HG03064 (cell line): ENCODE data around the gene INTU.
"Not testable (repeated sequence)": the region's sequence is repeated elsewhere in the genome, so short reads cannot be mapped to it uniquely, and the experiment has no call there.

Source experiments
- ATAC-seq: cut with Tn5 transposase; IDR thresholded peaks from one replicate; pipeline ENCODE4 v1.9.1; 2021; ENCODE audit warnings: low read depth; ENCODE audit not compliant: unreplicated experiment

INTU gene

GRCh38 chr4:127632420-127633403 lies at the start of gene INTU:
Gene INTU, plus strand, starts transcription at chr4:127632957. Its CDS starts 78 bp downstream, at chr4:127633035.
- ATAC-seq: peak; percentile 99

- ATAC-seq: not testable (repeated sequence)
Measured at GRCh38 chr4:127586496-127586895, 46.3 kb upstream of the INTU start.

DNA sequence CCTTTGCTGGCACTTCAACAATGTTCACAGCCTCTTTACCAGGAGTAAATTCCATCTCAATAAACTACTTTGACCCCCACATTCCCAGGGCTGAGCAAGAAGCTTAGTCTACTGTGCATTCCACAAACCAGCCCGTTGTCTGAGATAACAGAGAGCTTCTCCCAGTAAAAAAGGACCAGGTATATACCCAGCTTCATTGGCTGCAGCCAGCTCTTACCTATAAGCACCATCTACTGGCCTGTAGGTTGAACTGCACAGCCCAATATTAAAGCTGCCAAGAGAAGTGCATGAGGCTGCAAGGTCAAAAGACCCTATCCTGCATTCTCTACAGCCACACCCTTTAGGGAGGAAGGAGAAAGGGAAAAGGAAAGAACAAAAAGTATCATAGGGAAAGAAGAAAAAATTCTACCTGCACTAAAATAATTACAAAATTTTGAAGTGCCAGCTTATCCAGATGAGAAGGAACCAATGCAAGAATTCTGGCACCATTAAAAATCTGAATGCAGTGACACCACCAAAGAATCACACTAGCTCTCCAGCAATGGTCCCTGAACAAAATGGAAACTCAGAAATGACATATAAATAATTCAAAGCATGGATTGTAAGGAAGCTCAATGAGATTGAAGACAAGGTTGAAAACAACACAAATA lies 45.7 kb upstream of the INTU start:
- peak; percentile 88 for ATAC-seq

- ATAC-seq: not testable (repeated sequence)
Measured at GRCh38 chr4:127589153-127589552, 43.6 kb upstream of the INTU start.

DNA sequence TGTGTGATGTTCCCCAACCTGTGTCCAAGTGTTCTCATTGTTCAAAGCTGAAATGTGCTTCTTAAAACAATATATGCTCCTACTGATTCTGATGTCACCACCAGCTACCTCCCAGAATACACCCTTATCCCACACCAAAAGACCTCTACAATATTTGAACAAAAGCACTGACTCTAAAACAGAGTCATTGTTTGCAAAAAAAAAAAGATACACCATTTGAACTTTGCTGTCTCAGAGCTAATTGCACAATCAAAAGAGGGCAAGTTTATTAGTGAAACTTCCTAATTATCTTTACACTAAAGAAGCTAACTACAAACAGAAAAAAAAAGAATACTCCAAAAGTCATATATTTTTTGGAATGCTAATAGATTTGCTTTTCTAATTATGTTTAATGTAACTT lies 34.1 kb upstream of the INTU start:
- no peak for ATAC-seq

- no peak for ATAC-seq
Measured at GRCh38 chr4:127601029-127601428, 31.7 kb upstream of the INTU start.

GRCh38 chr4:127604949-127605709 lies 27.6 kb upstream of the INTU start:
- no peak for ATAC-seq

GRCh38 chr4:127606823-127607222 lies 25.9 kb upstream of the INTU start:
- ATAC-seq: no peak

GRCh38 chr4:127609484-127609883 lies 23.3 kb upstream of the INTU start:
- ATAC-seq: no peak

- ATAC-seq: no peak
Measured at GRCh38 chr4:127610488-127610887, 22.3 kb upstream of the INTU start.

DNA sequence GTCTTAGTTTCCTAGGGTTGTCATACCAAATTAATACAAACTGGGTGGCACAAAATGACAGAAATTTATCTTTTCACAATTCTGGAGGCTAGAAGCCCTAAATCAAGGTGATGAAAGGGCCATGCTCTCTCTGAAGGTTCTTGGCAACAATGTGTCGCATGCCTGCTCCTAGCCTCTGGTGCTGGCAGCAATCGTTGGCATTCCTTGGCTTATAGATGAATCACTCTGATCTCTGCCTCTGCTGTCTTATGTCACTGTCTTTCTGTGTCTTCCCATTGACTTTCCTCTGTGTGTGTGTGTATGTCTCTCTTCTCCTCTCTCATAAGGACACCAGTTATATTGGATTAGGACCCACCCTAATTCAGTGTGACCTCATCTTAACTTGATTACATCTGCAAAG lies 15.9 kb upstream of the INTU start:
- no peak for ATAC-seq

DNA sequence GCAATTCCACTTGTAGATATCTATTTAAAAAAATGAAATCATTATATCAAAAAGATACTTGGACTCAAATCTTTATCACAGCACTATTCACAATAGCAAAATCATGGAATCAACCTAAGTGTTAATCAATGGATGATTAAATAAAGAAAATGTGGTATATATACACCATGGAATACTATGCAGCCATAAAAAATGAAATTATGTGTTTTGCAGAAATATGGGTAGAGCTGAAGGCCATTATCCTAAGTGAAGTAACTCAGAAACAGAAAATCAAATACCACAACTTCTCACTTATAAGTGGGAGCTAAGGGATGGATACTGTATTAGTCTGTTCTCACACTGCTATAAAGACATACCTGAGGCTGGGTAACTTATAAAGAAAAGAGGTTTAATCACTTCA lies 14.3 kb upstream of the INTU start:
- no peak for ATAC-seq

DNA sequence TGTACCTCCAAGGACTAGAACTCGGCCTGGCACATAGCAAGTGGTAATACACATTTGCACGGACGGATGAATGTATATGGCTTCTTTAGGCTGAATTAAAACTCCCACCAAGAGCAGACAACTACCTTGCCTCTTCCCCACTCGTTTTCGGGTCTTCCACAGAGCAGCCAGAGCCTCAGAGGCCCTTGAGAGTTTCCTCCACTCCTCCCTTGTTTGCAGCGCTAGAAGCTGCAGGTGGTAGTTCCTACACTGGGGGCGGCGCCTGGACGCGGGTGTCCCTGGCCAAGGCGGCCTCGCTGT lies 10.2 kb upstream of the INTU start:
- ATAC-seq: no peak

GRCh38 chr4:127622921-127623796 lies 9.6 kb upstream of the INTU start:
- no peak for ATAC-seq

DNA sequence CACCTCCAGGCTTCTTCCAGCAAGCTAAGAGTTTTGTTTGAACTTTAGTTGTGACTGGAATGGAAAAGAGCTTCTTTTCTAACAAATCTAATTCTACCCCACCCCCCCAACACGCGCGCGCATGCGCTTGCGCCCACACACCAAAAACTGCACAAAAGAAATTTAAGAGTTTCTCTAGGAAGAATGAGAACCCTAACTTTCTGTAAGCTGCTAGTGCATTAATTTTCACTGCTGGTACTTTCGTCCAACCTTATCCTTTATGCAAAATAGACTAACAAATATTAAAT lies 9.0 kb upstream of the INTU start:
- no peak for ATAC-seq

DNA sequence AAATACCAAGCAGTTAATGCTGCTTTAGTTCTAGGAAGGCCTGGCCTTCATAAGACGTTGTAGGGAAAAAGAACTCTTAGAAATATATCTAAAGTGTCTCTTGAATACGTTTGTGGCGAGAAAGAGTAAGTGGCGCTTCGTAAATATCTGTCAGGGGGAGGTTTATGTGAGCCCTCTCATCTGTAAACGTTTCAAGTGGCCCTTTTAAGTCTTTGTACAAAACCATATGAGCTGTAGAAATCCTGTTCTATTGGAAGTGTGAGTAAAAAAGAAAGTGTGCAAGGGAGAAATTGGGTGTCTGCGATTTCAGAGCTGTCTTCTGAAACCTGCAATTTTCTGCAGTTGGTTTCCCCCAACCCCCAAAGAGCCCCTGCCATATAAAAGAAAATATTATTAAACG lies 8.6 kb upstream of the INTU start:
- ATAC-seq: no peak

DNA sequence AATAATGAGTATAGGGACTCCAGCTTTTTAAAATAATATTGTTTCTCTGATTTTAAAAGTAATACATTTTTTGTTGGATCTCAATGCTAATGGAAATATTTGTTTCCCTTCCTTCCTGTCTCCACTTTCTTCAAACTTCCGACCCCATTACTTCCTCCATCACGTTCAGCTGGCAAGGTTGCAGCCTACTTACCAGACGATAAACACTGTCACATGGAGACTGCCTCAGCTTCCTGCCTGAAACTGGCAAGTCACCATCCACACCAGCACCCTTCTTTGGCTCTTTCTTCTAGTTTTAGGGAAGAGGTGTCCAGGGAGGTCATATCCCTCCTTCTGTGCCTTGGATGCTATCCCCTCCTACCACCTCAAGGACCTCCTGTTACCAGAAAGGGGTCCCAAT lies 3.4 kb upstream of the INTU start:
- no peak for ATAC-seq

DNA sequence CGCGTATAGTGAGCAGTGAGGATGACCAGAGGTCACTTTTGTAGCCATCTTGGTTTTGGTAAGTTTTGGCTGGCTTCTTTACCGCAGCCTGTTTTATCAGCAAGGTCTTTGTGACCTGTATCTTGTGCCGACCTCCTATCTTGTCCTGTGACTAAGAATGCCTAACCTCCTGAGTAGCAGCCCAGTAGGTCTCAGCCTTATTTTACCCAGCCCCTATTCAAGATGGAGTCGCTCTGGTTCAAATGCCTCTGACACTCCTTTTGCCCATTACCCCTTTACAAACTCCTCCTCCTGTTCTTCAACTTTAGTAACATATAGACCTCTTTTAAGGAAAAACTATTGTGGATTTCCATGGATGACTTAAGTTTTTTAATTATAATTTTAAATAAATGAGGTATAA lies 2.6 kb upstream of the INTU start:
- no peak for ATAC-seq

GRCh38 chr4:127631420-127631819 lies 1.3 kb upstream of the INTU start:
- no peak for ATAC-seq

DNA sequence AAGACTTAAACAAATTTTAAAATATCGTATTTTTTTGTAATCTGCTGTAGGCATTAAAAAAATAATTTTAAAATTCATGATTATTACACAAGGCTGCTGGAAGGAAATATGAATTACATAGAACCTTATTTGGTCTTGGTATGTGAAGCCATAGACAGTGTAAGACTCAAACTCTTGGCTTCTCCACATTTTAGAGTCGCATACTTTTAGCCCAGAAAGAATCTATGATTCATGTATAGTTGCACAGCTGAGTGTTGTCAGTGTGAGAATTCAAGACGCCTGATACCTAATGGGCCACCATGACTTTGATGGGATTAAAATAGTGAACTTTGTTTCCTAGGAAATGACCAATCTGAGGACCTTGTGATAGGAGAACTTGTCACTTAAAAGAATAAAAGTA lies 1.4 kb downstream of the INTU start:
- no peak for ATAC-seq

- ATAC-seq: no peak
Measured at GRCh38 chr4:127641524-127641923, 8.8 kb downstream of the INTU start.
